ENCODE measurements around the gene RFT1.

The RFT1 gene

GRCh38 chr3:53140847-53141845, 10.9 kb upstream of the RFT1 start:
- no peaks in the 10 kb centered on the region for H3K9me3 ChIP-seq (ENCODE audit: control insufficient read depth, low read length)
- H3K14ac ChIP-seq (ENCODE audit: low read length in 2 of 2) = no peak overlapping the region
- no peaks in the 10 kb centered on the region for H3K27me3 ChIP-seq (ENCODE audit: control insufficient read depth in 1 of 2, insufficient read depth in 1 of 2, low read length in 2 of 2)
- no peak overlapping the region for H2BK5ac ChIP-seq (ENCODE audit: low read depth, low read length, poor library complexity, severe bottlenecking)
- H4K8ac ChIP-seq (ENCODE audit: low read length) = peak overlapping the region; percentile 22
- 96% methylated on average over 5 of the region's 6 CpGs for WGBS
- peaks cover 2% of the 10 kb centered on the region for H3K4me1 ChIP-seq (ENCODE audit: control insufficient read depth, insufficient read depth, low read depth, low read length)
- H2BK15ac ChIP-seq (ENCODE audit: low read depth, poor library complexity, severe bottlenecking) = no peak overlapping the region
- no peak overlapping the region for H2AK5ac ChIP-seq (ENCODE audit: low read length, severe bottlenecking)
- H3K4ac ChIP-seq (ENCODE audit: low read depth in 1 of 2, low read length in 2 of 2) = no peak overlapping the region
- H4K91ac ChIP-seq (ENCODE audit: low read length) = peak overlapping the region; percentile 70
- H3K79me1 ChIP-seq (replicated peaks; ENCODE audit: low read length, poor library complexity, severe bottlenecking) = no peaks in the 10 kb centered on the region
- peak; percentile 52 for DNase-seq
- peak overlapping the region; percentile 12 for H3K9ac ChIP-seq (ENCODE audit: low read length)
- no peak overlapping the region for H3K4me2 ChIP-seq (ENCODE audit: low read length, poor library complexity, severe bottlenecking)
- no peak overlapping the region for H2AFZ ChIP-seq (ENCODE audit: low read depth, low read length)
- no peak overlapping the region for H2BK12ac ChIP-seq (ENCODE audit: low read length in 2 of 2)
- H3K18ac ChIP-seq (ENCODE audit: low read depth in 1 of 2, low read length in 2 of 2) = no peak overlapping the region
- H3K4me3 ChIP-seq (ENCODE audit: insufficient read depth in 1 of 2, low read depth in 1 of 2, low read length in 2 of 2) = no peak overlapping the region
- no peak overlapping the region for H3K23ac ChIP-seq (ENCODE audit: low read length in 2 of 2)
- H2BK120ac ChIP-seq (ENCODE audit: low read depth, low read length) = no peak overlapping the region
- H3K27ac ChIP-seq (ENCODE audit: low read length, poor library complexity, severe bottlenecking) = no peak overlapping the region
- no peaks in the 10 kb centered on the region for H3K36me3 ChIP-seq (ENCODE audit: control insufficient read depth in 1 of 2, insufficient read depth in 2 of 2, low read depth in 1 of 2, low read length in 2 of 2)

- Histone ChIP-seq H2BK12ac (ENCODE audit: low read length in 2 of 2) (no peak overlapping the region), H3K4me1 (ENCODE audit: control insufficient read depth, insufficient read depth, low read depth, low read length) (peaks cover 2% of the 10 kb centered on the region), H4K91ac (ENCODE audit: low read length) (peak overlapping the region; percentile 70), H2AK5ac (ENCODE audit: low read length, severe bottlenecking) (no peak overlapping the region), H2BK5ac (ENCODE audit: low read depth, low read length, poor library complexity, severe bottlenecking) (no peak overlapping the region), H3K27me3 (ENCODE audit: control insufficient read depth in 1 of 2, insufficient read depth in 1 of 2, low read length in 2 of 2) (no peaks in the 10 kb centered on the region), H3K36me3 (ENCODE audit: control insufficient read depth in 1 of 2, insufficient read depth in 2 of 2, low read depth in 1 of 2, low read length in 2 of 2) (no peaks in the 10 kb centered on the region), H3K4ac (ENCODE audit: low read depth in 1 of 2, low read length in 2 of 2) (no peak overlapping the region), H3K4me3 (ENCODE audit: insufficient read depth in 1 of 2, low read depth in 1 of 2, low read length in 2 of 2) (no peak overlapping the region), H2BK120ac (ENCODE audit: low read depth, low read length) (no peak overlapping the region), H2AFZ (ENCODE audit: low read depth, low read length) (no peak overlapping the region), H3K23ac (ENCODE audit: low read length in 2 of 2) (no peak overlapping the region), H3K9me3 (ENCODE audit: control insufficient read depth, low read length) (no peaks in the 10 kb centered on the region), H3K27ac (ENCODE audit: low read length, poor library complexity, severe bottlenecking) (no peak overlapping the region), H3K79me1 (replicated peaks; ENCODE audit: low read length, poor library complexity, severe bottlenecking) (no peaks in the 10 kb centered on the region), H3K4me2 (ENCODE audit: low read length, poor library complexity, severe bottlenecking) (no peak overlapping the region), H3K14ac (ENCODE audit: low read length in 2 of 2) (peak overlapping the region in 1 of 2 experiments; percentile 28), H4K8ac (ENCODE audit: low read length) (peak overlapping the region; percentile 27), H2BK15ac (ENCODE audit: low read depth, poor library complexity, severe bottlenecking) (no peak overlapping the region), H3K9ac (ENCODE audit: low read length) (no peak overlapping the region), H3K18ac (ENCODE audit: low read depth in 1 of 2, low read length in 2 of 2) (peak overlapping the region in 1 of 2 experiments; percentile 30)
- DNase-seq = no peak
- 73% methylated on average over 5 of the region's 6 CpGs for WGBS
These were observed 9.9 kb upstream of the RFT1 start for GRCh38 chr3:53139906-53140846.

GRCh38 chr3:53137835-53138446, 7.7 kb upstream of the RFT1 start:
- peaks cover 2% of the 10 kb centered on the region for H3K4me1 ChIP-seq (ENCODE audit: control insufficient read depth, insufficient read depth, low read depth, low read length)
- H2BK15ac ChIP-seq (ENCODE audit: low read depth, poor library complexity, severe bottlenecking) = no peak overlapping the region
- H2BK120ac ChIP-seq (ENCODE audit: low read depth, low read length) = no peak overlapping the region
- DNase-seq = peak; percentile 38
- H2BK12ac ChIP-seq (ENCODE audit: low read length in 2 of 2) = no peak overlapping the region
- H3K27me3 ChIP-seq (ENCODE audit: control insufficient read depth in 1 of 2, insufficient read depth in 1 of 2, low read length in 2 of 2) = no peaks in the 10 kb centered on the region
- no peaks in the 10 kb centered on the region for H3K9me3 ChIP-seq (ENCODE audit: control insufficient read depth, low read length)
- H3K9ac ChIP-seq (ENCODE audit: low read length) = no peak overlapping the region
- no peak overlapping the region for H3K4me3 ChIP-seq (ENCODE audit: insufficient read depth in 1 of 2, low read depth in 1 of 2, low read length in 2 of 2)
- H3K14ac ChIP-seq (ENCODE audit: low read length in 2 of 2) = no peak overlapping the region
- H3K27ac ChIP-seq (ENCODE audit: low read length, poor library complexity, severe bottlenecking) = no peak overlapping the region
- H3K18ac ChIP-seq (ENCODE audit: low read depth in 1 of 2, low read length in 2 of 2) = no peak overlapping the region
- H3K23ac ChIP-seq (ENCODE audit: low read length in 2 of 2) = no peak overlapping the region
- no peaks in the 10 kb centered on the region for H3K79me1 ChIP-seq (replicated peaks; ENCODE audit: low read length, poor library complexity, severe bottlenecking)
- no peak overlapping the region for H2AFZ ChIP-seq (ENCODE audit: low read depth, low read length)
- H3K4ac ChIP-seq (ENCODE audit: low read depth in 1 of 2, low read length in 2 of 2) = no peak overlapping the region
- no peak overlapping the region for H4K8ac ChIP-seq (ENCODE audit: low read length)
- no peak overlapping the region for H2AK5ac ChIP-seq (ENCODE audit: low read length, severe bottlenecking)
- H2BK5ac ChIP-seq (ENCODE audit: low read depth, low read length, poor library complexity, severe bottlenecking) = no peak overlapping the region
- H3K36me3 ChIP-seq (ENCODE audit: control insufficient read depth in 1 of 2, insufficient read depth in 2 of 2, low read depth in 1 of 2, low read length in 2 of 2) = no peaks in the 10 kb centered on the region
- no peak overlapping the region for H4K91ac ChIP-seq (ENCODE audit: low read length)
- WGBS = over 99% methylated on average over 3 of the region's 4 CpGs
- no peak overlapping the region for H3K4me2 ChIP-seq (ENCODE audit: low read length, poor library complexity, severe bottlenecking)

All from mesenchymal stem cell (in vitro differentiated cells and primary cell).